Stimulated activated CD8-positive, alpha-beta memory T cell treated with anti-CD3 and anti-CD28 coated beads, Interleukin-15, amount 100 ng/mL, for 4 hours (primary cell): Measurements from ENCODE around the gene ULBP2.
A peak's percentile ranks its signal among the peaks of the same experiment; 100 is the strongest.
"Not testable (repeated sequence)": the region's sequence is repeated elsewhere in the genome, so short reads cannot be mapped to it uniquely, and the experiment has no call there.

Experiments used
- DNase-seq, 2 donors: peaks; one replicate each; pipeline ENCODE4 v3.0.0-alpha.2; 2020; ENCODE audit warnings: low read depth in 2 of 2

The ULBP2 gene

GRCh38 chr6:149941583-149942460 lies at the start of gene ULBP2:
TSS of gene ULBP2 (plus strand) at chr6:149942014. CDS start at chr6:149942073, 59 bp downstream.
- peak; percentile 84 to 89 for DNase-seq

GRCh38 chr6:149895048-149895590 lies 46.7 kb upstream of the ULBP2 start:
- no peak for DNase-seq

- peak in 1 of 2 donors; percentile 8 for DNase-seq
These were observed 46.0 kb upstream of the ULBP2 start for GRCh38 chr6:149895833-149896271.

- DNase-seq: no peak
These were observed 45.3 kb upstream of the ULBP2 start for GRCh38 chr6:149896491-149896890.

GRCh38 chr6:149897015-149897697 lies 44.7 kb upstream of the ULBP2 start:
- no peak for DNase-seq

GRCh38 chr6:149897855-149898744 lies 43.7 kb upstream of the ULBP2 start, which contains the start of gene RAET1E:
TSS of gene RAET1E (minus strand) at chr6:149898113. CDS start at chr6:149890901, 7,212 bp downstream.
- DNase-seq: no peak

GRCh38 chr6:149898966-149899365 lies 42.8 kb upstream of the ULBP2 start:
- no peak for DNase-seq

GRCh38 chr6:149899486-149899885 lies 42.3 kb upstream of the ULBP2 start:
- DNase-seq: no peak

- no peak for DNase-seq
These were observed 41.7 kb upstream of the ULBP2 start for GRCh38 chr6:149899926-149900619.

GRCh38 chr6:149900620-149901443 lies 41.0 kb upstream of the ULBP2 start:
- DNase-seq: no peak

GRCh38 chr6:149901444-149902140 lies 40.2 kb upstream of the ULBP2 start:
- no peak for DNase-seq

- DNase-seq: no peak
These were observed 37.7 kb upstream of the ULBP2 start for GRCh38 chr6:149903938-149904611.

GRCh38 chr6:149904661-149905370 lies 37.0 kb upstream of the ULBP2 start:
- no peak for DNase-seq

- no peak for DNase-seq
These were observed 36.4 kb upstream of the ULBP2 start for GRCh38 chr6:149905371-149905910.

GRCh38 chr6:149905911-149906371 lies 35.9 kb upstream of the ULBP2 start:
- no peak for DNase-seq

GRCh38 chr6:149906405-149906804 lies 35.4 kb upstream of the ULBP2 start:
- no peak for DNase-seq

- no peak for DNase-seq
These were observed 34.5 kb upstream of the ULBP2 start for GRCh38 chr6:149907317-149907716.

- not testable (repeated sequence) for DNase-seq
These were observed 33.3 kb upstream of the ULBP2 start for GRCh38 chr6:149908480-149908879.
